ENCODE results near the gene EMP1.

DNA sequence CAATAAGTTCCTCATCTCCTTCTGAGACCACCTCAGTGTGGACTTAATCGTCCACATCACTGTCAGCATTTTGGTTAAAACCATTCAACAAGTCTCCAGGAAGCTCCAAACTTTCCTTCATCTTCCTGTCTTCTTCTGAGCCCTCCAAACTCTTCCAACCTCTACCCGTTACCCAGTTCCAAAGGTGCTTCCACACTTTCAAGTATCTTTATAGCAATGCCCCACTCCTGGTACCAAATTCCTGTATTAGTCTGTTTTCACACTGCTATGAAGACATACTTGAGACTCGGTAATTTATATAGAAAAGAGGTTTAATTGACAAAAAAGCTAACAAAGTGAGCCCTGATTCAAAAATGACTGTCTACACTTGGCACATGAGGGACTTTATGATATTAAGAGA, 22.8 kb downstream of the EMP1 start:
- TF ChIP-seq, protein P1, sequence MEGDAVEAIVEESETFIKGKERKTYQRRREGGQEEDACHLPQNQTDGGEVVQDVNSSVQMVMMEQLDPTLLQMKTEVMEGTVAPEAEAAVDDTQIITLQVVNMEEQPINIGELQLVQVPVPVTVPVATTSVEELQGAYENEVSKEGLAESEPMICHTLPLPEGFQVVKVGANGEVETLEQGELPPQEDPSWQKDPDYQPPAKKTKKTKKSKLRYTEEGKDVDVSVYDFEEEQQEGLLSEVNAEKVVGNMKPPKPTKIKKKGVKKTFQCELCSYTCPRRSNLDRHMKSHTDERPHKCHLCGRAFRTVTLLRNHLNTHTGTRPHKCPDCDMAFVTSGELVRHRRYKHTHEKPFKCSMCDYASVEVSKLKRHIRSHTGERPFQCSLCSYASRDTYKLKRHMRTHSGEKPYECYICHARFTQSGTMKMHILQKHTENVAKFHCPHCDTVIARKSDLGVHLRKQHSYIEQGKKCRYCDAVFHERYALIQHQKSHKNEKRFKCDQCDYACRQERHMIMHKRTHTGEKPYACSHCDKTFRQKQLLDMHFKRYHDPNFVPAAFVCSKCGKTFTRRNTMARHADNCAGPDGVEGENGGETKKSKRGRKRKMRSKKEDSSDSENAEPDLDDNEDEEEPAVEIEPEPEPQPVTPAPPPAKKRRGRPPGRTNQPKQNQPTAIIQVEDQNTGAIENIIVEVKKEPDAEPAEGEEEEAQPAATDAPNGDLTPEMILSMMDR (conservative IDR thresholded peaks at IDR 0.05; ENCODE audit: low read depth in 2 of 2) = no peak
- TF ChIP-seq EZH2phosphoT487 (IDR thresholded peaks at IDR 0.05; ENCODE audit: unreplicated experiment) = no peak

Measured in GM23338 (cell line).